GM18505 (cell line): ENCODE data around the gene GPR27.

Source experiments
- ATAC-seq: cut with Tn5 transposase; IDR thresholded peaks from one replicate; pipeline ENCODE4 v1.9.1; 2021; ENCODE audit not compliant: unreplicated experiment
- POLR2A ChIP-seq: IDR thresholded peaks from 4 replicates; pipeline ENCODE4 v1.6.1; 2011; ENCODE audit warnings: borderline replicate concordance; ENCODE audit not compliant: insufficient read depth, insufficient read length; ENCODE audit errors: extremely low read depth

Gene GPR27

GRCh38 chr3:71784201-71784913, 30.7 kb downstream of the GPR27 start:
- TF ChIP-seq POLR2A = no peak
- ATAC-seq = no peak

- ATAC-seq = no peak
- no peak for TF ChIP-seq POLR2A
Observed at GRCh38 chr3:71784914-71785531, 31.4 kb downstream of the GPR27 start, which contains the start of gene PROK2. TSS of gene PROK2 (minus strand) at chr3:71785148. CDS start at chr3:71785052, 96 bp downstream.

GRCh38 chr3:71785532-71786216, 32.0 kb downstream of the GPR27 start:
- ATAC-seq = no peak
- TF ChIP-seq POLR2A = no peak

GRCh38 chr3:71786217-71786549, 32.5 kb downstream of the GPR27 start:
- TF ChIP-seq POLR2A = no peak
- ATAC-seq = no peak

- TF ChIP-seq POLR2A = no peak
- ATAC-seq = no peak
Observed at GRCh38 chr3:71786551-71786950, 32.9 kb downstream of the GPR27 start.

GRCh38 chr3:71787851-71788405, 34.3 kb downstream of the GPR27 start:
- TF ChIP-seq POLR2A = no peak
- ATAC-seq = no peak

- no peak for ATAC-seq
- TF ChIP-seq POLR2A = no peak
Observed at GRCh38 chr3:71789922-71790321, 36.3 kb downstream of the GPR27 start.

- no peak for ATAC-seq
- no peak for TF ChIP-seq POLR2A
Observed at GRCh38 chr3:71791634-71792033, 38.0 kb downstream of the GPR27 start.

GRCh38 chr3:71796290-71796689, 42.6 kb downstream of the GPR27 start:
- no peak for ATAC-seq
- TF ChIP-seq POLR2A = no peak

- no peak for ATAC-seq
- TF ChIP-seq POLR2A = no peak
Observed at GRCh38 chr3:71797455-71797854, 43.8 kb downstream of the GPR27 start.

- no peak for ATAC-seq
Observed at GRCh38 chr3:71800023-71800422, 46.4 kb downstream of the GPR27 start.

GRCh38 chr3:71801986-71802385, 48.3 kb downstream of the GPR27 start:
- TF ChIP-seq POLR2A = no peak
- no peak for ATAC-seq

More at GRCh38 chr3:71800023-71800422, 46.4 kb downstream of the GPR27 start:
- no peak for TF ChIP-seq POLR2A

- no peak for ATAC-seq
- no peak for TF ChIP-seq POLR2A
Observed at GRCh38 chr3:71803248-71803647, 49.6 kb downstream of the GPR27 start.
